ENCODE data around the gene CTTNBP2NL.

- TF ChIP-seq POLR2A (IDR thresholded peaks at IDR 0.05), result no peak
- no peak for TF ChIP-seq CTCF (IDR thresholded peaks at IDR 0.05)
- no peak for TF ChIP-seq EP300 (IDR thresholded peaks at IDR 0.05)
These were observed 61.9 kb downstream of the CTTNBP2NL start for GRCh38 chr1:112457955-112458354.

Data from gastroesophageal sphincter (tissue), 3 donors.